Stimulated activated CD8-positive, alpha-beta memory T cell treated with anti-CD3 and anti-CD28 coated beads, Interleukin-15, amount 100 ng/mL, for 4 hours (primary cell): Measurements from ENCODE around the gene NFAT5.
"Not testable (repeated sequence)": the region's sequence is repeated elsewhere in the genome, so short reads cannot be mapped to it uniquely, and the experiment has no call there.

Source experiments
- DNase-seq, 2 donors: peaks; one replicate each; pipeline ENCODE4 v3.0.0-alpha.2; 2020; ENCODE audit warnings: low read depth in 2 of 2

Gene NFAT5

GRCh38 chr16:69555437-69555836, 10.3 kb upstream of the NFAT5 start:
- DNase-seq = no peak

- no peak for DNase-seq
These were observed 9.9 kb upstream of the NFAT5 start for GRCh38 chr16:69555867-69556266.

- DNase-seq = no peak
These were observed 6.6 kb upstream of the NFAT5 start for GRCh38 chr16:69559164-69559563.

- DNase-seq = not testable (repeated sequence)
These were observed 4.4 kb upstream of the NFAT5 start for GRCh38 chr16:69561367-69561766.

- DNase-seq = no peak
These were observed 3.9 kb upstream of the NFAT5 start for GRCh38 chr16:69561901-69562300.

GRCh38 chr16:69562813-69563212, 3.0 kb upstream of the NFAT5 start:
- no peak for DNase-seq

- DNase-seq = peak; percentile 32 to 62
These were observed 1.9 kb upstream of the NFAT5 start for GRCh38 chr16:69563605-69564580.

- no peak for DNase-seq
These were observed 708 bp upstream of the NFAT5 start for GRCh38 chr16:69564845-69565670.

GRCh38 chr16:69566240-69566980, 644 bp downstream of the NFAT5 start:
- peak in 1 of 2 donors; percentile 27 for DNase-seq

- no peak for DNase-seq
These were observed 1.4 kb downstream of the NFAT5 start for GRCh38 chr16:69566981-69567680.

GRCh38 chr16:69568676-69569075, 2.9 kb downstream of the NFAT5 start:
- no peak for DNase-seq

- not testable (repeated sequence) for DNase-seq
These were observed 13.0 kb downstream of the NFAT5 start for GRCh38 chr16:69578771-69579170.

GRCh38 chr16:69579783-69580481, 14.2 kb downstream of the NFAT5 start:
- no peak for DNase-seq

- DNase-seq = no peak
These were observed 15.5 kb downstream of the NFAT5 start for GRCh38 chr16:69581297-69581696.

- DNase-seq = not testable (repeated sequence)
These were observed 18.7 kb downstream of the NFAT5 start for GRCh38 chr16:69584493-69584892.

- DNase-seq = no peak
These were observed 23.9 kb downstream of the NFAT5 start for GRCh38 chr16:69589434-69590269.

GRCh38 chr16:69590590-69590989, 24.8 kb downstream of the NFAT5 start:
- DNase-seq = no peak

GRCh38 chr16:69593751-69594255, 28.0 kb downstream of the NFAT5 start:
- no peak for DNase-seq
